Choroid plexus epithelial cell (primary cell): ENCODE results near the gene TCF3.

ENCODE experiments used
- DNase-seq: peaks from one replicate; pipeline ENCODE4 v3.0.0-alpha.2; 2010; ENCODE audit warnings: low read depth
- H3K4me3 ChIP-seq: 2 replicates; pipeline ENCODE4 v1.5.1; 2011; ENCODE audit warnings: low read depth, mild to moderate bottlenecking, control low read depth, low read length, moderate library complexity
- TF ChIP-seq, protein P1 (sequence below): conservative IDR thresholded peaks from 2 replicates; pipeline ENCODE4 v1.5.1; 2011; ENCODE audit warnings: low read depth, mild to moderate bottlenecking, control low read depth, inconsistent platforms, low read length, moderate library complexity

TCF3 gene

DNA sequence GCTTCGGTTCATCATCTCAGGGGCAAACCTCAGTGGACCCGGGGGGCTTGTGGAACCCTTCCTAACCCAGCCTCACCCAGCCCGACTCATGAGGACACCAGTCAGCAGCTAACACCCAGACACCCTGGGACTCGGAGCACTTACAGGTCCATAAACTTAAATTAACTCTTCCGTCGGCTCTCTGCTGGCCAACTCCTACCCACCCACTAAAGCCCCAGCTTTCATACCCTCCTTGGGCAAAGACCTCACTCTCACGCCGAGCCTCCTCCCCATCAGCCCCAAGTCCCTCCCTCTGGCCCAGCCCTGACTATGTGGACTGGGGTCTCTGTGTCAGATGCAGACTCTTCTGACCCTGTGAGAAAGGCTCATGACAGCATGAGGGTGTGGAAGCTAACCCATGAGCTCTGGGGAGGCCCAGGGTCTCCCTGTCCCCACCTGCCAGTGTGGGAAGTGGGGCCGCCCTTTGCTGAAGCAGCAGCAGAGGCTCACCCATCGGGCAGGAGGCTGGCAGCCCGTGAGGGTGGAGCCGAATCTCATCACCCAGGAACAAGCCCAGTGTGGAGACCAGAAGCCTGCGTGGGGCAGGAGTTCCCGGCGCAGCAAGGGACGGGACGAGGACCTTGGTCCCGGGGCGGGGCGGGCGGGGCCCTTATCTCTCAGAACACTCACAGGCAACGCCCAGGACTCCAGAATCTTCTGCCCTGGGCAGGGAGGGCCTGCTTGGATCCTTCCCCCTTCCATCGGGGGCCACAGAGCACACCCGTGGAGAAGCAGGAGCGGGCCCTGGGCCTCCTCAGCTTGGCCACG, 19.8 kb downstream of the TCF3 start:
- DNase-seq = no peak
- TF ChIP-seq, protein P1, sequence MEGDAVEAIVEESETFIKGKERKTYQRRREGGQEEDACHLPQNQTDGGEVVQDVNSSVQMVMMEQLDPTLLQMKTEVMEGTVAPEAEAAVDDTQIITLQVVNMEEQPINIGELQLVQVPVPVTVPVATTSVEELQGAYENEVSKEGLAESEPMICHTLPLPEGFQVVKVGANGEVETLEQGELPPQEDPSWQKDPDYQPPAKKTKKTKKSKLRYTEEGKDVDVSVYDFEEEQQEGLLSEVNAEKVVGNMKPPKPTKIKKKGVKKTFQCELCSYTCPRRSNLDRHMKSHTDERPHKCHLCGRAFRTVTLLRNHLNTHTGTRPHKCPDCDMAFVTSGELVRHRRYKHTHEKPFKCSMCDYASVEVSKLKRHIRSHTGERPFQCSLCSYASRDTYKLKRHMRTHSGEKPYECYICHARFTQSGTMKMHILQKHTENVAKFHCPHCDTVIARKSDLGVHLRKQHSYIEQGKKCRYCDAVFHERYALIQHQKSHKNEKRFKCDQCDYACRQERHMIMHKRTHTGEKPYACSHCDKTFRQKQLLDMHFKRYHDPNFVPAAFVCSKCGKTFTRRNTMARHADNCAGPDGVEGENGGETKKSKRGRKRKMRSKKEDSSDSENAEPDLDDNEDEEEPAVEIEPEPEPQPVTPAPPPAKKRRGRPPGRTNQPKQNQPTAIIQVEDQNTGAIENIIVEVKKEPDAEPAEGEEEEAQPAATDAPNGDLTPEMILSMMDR = no peak
- H3K4me3 ChIP-seq = no peak overlapping the region

DNA sequence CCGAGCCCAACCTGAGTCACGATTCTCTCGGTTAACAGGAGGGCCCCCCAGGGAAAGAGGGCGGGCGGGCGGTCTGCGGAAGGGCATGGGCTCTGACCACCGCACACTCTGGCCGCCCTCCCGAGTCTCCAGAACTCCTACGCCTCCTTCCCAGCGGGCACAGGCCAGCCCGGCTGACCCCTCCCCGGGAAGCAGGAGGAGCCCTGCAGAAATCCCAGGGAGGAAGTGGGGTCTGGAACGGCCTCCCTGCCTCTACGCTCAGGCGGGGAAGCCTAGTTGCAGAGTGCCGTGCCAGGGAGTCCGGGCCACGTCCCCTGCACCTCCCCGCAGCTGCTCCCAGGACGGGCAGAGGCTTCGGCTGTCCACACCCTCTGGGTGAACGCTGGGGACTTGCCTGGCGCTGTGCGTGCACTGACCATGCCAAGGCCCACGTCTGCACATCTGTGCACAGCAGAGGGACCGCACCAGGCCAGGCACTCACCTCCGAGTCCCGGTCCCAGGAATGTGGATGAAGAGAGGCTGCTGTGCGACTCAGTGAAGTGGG, 20.8 kb downstream of the TCF3 start:
- TF ChIP-seq, protein P1 = no peak
- no peak overlapping the region for H3K4me3 ChIP-seq

DNA sequence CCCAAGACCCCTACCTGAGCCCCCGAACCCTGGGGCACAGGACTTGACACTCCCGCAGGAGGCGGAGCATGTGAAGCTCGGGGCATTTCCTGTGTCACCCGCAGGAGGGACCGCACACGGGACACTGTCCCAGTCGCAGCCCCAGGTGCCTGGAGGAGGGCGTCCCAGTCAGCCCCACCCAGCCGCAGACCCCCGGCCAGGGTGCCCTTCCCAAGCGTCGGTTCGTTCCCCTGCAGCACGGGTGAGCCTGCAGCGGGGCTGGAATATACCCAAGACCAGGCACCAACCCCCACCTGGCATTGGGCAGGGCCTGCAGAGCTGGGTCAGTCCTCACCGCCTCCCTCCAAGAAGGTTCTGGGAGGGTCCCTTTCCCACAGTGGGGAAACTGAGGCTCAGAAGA, 21.6 kb downstream of the TCF3 start:
- DNase-seq = no peak
- H3K4me3 ChIP-seq = no peak overlapping the region
- TF ChIP-seq, protein P1 = no peak

More for the DNA sequence above, 20.8 kb downstream of the TCF3 start:
- no peak for DNase-seq

DNA sequence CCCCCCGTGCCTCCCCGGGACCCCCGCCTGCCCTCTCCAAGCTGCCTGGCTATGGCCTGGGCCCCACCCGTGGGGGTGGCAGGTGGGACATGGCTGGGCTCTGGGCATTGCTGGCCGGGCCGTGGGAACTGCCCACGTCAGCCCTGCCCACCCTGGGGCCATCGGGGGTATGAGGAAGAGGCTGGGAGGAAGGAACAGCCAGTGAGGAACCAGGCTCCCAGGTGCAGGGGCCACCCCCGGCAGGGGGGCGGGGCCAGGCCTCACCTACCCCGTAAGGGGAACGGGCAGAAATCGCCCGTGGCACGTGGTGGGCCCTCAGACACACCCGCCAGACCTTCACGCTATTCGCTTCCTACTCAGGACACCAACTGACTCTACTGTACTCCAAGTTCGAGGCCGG, 22.4 kb downstream of the TCF3 start:
- no peak overlapping the region for H3K4me3 ChIP-seq
- DNase-seq = no peak
- TF ChIP-seq, protein P1 = no peak

DNA sequence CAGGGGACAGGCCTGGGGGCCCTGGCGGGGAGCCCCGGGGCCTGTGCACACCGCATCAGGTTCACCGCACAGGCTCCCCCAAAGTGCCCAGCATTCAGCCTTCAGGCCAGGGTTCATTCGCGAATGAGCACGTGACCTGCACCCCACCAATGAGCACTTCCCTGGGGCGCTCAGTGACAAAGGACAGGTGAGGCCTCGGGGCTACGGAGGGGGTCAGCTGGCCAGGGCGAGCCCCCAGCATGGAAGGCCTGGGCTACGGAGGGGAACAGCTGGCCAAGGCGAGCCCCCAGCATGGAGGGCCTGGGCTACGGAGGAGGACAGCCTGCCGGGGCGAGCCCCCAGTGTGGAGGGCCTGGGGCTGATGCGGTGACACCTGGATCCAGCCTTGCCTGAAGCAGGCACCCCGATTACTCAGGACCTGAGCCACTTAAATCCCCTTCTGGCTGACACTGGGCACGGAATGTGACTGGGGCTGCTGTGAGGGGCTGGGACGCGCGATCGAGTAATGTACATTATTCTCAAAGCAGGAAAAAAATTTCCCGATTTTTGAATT, 23.1 kb downstream of the TCF3 start:
- DNase-seq = no peak
- TF ChIP-seq, protein P1 = no peak
- H3K4me3 ChIP-seq = no peak overlapping the region

DNA sequence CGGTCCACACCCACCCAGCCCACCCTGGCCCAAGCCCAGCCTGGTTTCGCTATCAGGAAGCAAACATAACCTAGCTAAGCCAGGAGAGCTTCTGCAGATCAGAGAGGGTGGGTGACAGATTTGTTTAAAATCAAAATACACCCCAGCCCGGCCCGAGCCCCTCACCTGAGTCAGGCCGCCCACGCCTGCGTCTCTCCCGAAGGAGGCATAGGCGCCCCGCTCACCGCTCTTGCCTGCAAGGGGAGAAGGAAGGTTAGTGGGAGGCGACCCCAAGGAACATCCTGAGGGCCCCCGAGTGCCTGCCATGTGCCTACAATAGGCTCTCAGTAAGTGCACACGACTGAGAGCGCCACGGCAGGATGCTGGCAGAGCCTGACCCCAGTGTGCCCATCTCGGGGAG, 25.2 kb downstream of the TCF3 start:
- TF ChIP-seq, protein P1 = no peak

More for the DNA sequence above, 25.2 kb downstream of the TCF3 start:
- no peak for DNase-seq
- H3K4me3 ChIP-seq = no peak overlapping the region
